Activated CD8-positive, alpha-beta memory T cell treated with anti-CD3 and anti-CD28 coated beads, Interleukin-2, amount 50 U/mL, for 24 hours (primary cell): ENCODE data around the gene DPP3.

Experiments used
- DNase-seq: peaks from one replicate; pipeline ENCODE4 v3.0.0-alpha.2; 2020; ENCODE audit errors: extremely low read depth

DPP3 gene

GRCh38 chr11:66556086-66556485 is 75.9 kb downstream of the DPP3 start:
- no peak for DNase-seq

GRCh38 chr11:66557733-66558326 is 77.6 kb downstream of the DPP3 start:
- DNase-seq, result no peak
